ENCODE measurements around the gene TUBGCP4.
"Not testable (repeated sequence)": the region's sequence is repeated elsewhere in the genome, so short reads cannot be mapped to it uniquely, and the experiment has no call there.

The TUBGCP4 gene

GRCh38 chr15:43370975-43371974 lies at the start of gene TUBGCP4, which contains the start of gene ZSCAN29:
Gene TUBGCP4, plus strand, starts transcription at chr15:43371101. Its CDS starts 254 bp downstream, at chr15:43371355.
Gene ZSCAN29, minus strand, starts transcription at chr15:43371043. Its CDS starts 1,130 bp downstream, at chr15:43369913.
- peak; percentile 66 to 74 for DNase-seq (ENCODE audit: low read depth in 2 of 2)

- DNase-seq (ENCODE audit: low read depth in 2 of 2): no peak
These were observed 45.7 kb upstream of the TUBGCP4 start for GRCh38 chr15:43325039-43325684.

- peak in 1 of 2 experiments; percentile 4 for DNase-seq (ENCODE audit: low read depth in 2 of 2)
These were observed 41.5 kb upstream of the TUBGCP4 start for GRCh38 chr15:43329217-43329959.

- peak; percentile 82 to 84 for DNase-seq (ENCODE audit: low read depth in 2 of 2)
These were observed 40.7 kb upstream of the TUBGCP4 start, which contains the start of gene LCMT2 for GRCh38 chr15:43329960-43330779. Gene LCMT2, minus strand, starts transcription at chr15:43330573. Its CDS starts 84 bp downstream, at chr15:43330489.

GRCh38 chr15:43330780-43331087 lies 40.2 kb upstream of the TUBGCP4 start:
- DNase-seq (ENCODE audit: low read depth in 2 of 2): no peak

GRCh38 chr15:43346305-43346704 lies 24.6 kb upstream of the TUBGCP4 start:
- DNase-seq (ENCODE audit: low read depth in 2 of 2): no peak

GRCh38 chr15:43347114-43347513 lies 23.8 kb upstream of the TUBGCP4 start:
- DNase-seq (ENCODE audit: low read depth in 2 of 2): no peak

- no peak for DNase-seq (ENCODE audit: low read depth in 2 of 2)
These were observed 18.1 kb upstream of the TUBGCP4 start for GRCh38 chr15:43352693-43353382.

- no peak for DNase-seq (ENCODE audit: low read depth in 2 of 2)
These were observed 10.1 kb upstream of the TUBGCP4 start for GRCh38 chr15:43360821-43361220.

- no peak for DNase-seq (ENCODE audit: low read depth in 2 of 2)
These were observed 9.5 kb upstream of the TUBGCP4 start for GRCh38 chr15:43361313-43361903.

GRCh38 chr15:43370310-43370974 lies 459 bp upstream of the TUBGCP4 start:
- DNase-seq (ENCODE audit: low read depth in 2 of 2): no peak

- DNase-seq (ENCODE audit: low read depth in 2 of 2): peak in 1 of 2 experiments; percentile 27
These were observed 5.3 kb downstream of the TUBGCP4 start for GRCh38 chr15:43376017-43376705.

- DNase-seq (ENCODE audit: low read depth in 2 of 2): no peak
These were observed 7.7 kb downstream of the TUBGCP4 start for GRCh38 chr15:43378601-43379000.

- DNase-seq (ENCODE audit: low read depth in 2 of 2): no peak
These were observed 11.4 kb downstream of the TUBGCP4 start for GRCh38 chr15:43382310-43382709.

- no peak for DNase-seq (ENCODE audit: low read depth in 2 of 2)
These were observed 12.2 kb downstream of the TUBGCP4 start for GRCh38 chr15:43383070-43383469.

- DNase-seq (ENCODE audit: low read depth in 2 of 2): no peak
These were observed 19.8 kb downstream of the TUBGCP4 start for GRCh38 chr15:43390723-43391122.

- not testable (repeated sequence) for DNase-seq (ENCODE audit: low read depth in 2 of 2)
These were observed 22.7 kb downstream of the TUBGCP4 start for GRCh38 chr15:43393592-43393991.

- DNase-seq (ENCODE audit: low read depth in 2 of 2): no peak
These were observed 31.4 kb downstream of the TUBGCP4 start for GRCh38 chr15:43402255-43402654.

GRCh38 chr15:43403616-43404015 lies 32.7 kb downstream of the TUBGCP4 start:
- DNase-seq (ENCODE audit: low read depth in 2 of 2): no peak
